Panc1 (cell line): Measurements from ENCODE around the gene LSM14A.

Experiments
- CTCF ChIP-seq: fragments of 450-650 bp; IDR thresholded peaks from 2 replicates; pipeline ENCODE4 v1.5.1; 2017; ENCODE audit warnings: mild to moderate bottlenecking
- REST ChIP-seq, 2 experiments: IDR thresholded peaks; 2 replicates each; pipeline ENCODE4 v1.6.1; 2011 to 2012; ENCODE audit warnings: low read depth in 2 of 2, control low read depth in 1 of 2, low read length in 1 of 2, mild to moderate bottlenecking in 1 of 2, moderate library complexity in 1 of 2; ENCODE audit not compliant: insufficient read depth in 1 of 2
- SIN3A ChIP-seq: IDR thresholded peaks from 2 replicates; pipeline ENCODE4 v1.6.1; 2012; ENCODE audit warnings: low read depth, mild to moderate bottlenecking, low read length, moderate library complexity, borderline replicate concordance; ENCODE audit not compliant: insufficient read depth
- TCF7L2 ChIP-seq: IDR thresholded peaks from 2 replicates; pipeline ENCODE4 v1.6.1; 2011; ENCODE audit warnings: mild to moderate bottlenecking, low read depth, low read length, inconsistent platforms

GRCh38 chr19:34126966-34127365 lies 45.3 kb upstream of the LSM14A start:
- no peak for TF ChIP-seq SIN3A
- no peak for TF ChIP-seq CTCF
- no peak for TF ChIP-seq TCF7L2
- TF ChIP-seq REST (IDR thresholded peaks at IDR 0.05; ENCODE audit: insufficient read depth in 1 of 2, low read depth in 2 of 2, low read length in 1 of 2) = no peak
